GM13977 (cell line): ENCODE results near the gene TRA2A.
A peak's percentile ranks its signal among the peaks of the same experiment; 100 is the strongest.

ENCODE experiments used
- DNase-seq: peaks from one replicate; pipeline ENCODE4 v3.0.0; 2012; ENCODE audit warnings: low spot score
- in situ Hi-C: fragments of 300-500 bp; cut with MboI; formaldehyde crosslinking; loops from one replicate; pipeline ENCODE4 v1.12.0; 2022; ENCODE audit warnings: low sequenced_read_pairs, low pct_unique_long_range_greater_than_20kb, mixed read lengths, inconsistent platforms; ENCODE audit not compliant: unreplicated experiment
- TF ChIP-seq, protein P1 (sequence below): IDR thresholded peaks from 2 replicates; pipeline ENCODE4 v1.5.1; 2012; ENCODE audit warnings: mild to moderate bottlenecking, control low read depth; ENCODE audit not compliant: insufficient read depth; ENCODE audit errors: extremely low read depth, missing control alignments

Gene TRA2A

DNA sequence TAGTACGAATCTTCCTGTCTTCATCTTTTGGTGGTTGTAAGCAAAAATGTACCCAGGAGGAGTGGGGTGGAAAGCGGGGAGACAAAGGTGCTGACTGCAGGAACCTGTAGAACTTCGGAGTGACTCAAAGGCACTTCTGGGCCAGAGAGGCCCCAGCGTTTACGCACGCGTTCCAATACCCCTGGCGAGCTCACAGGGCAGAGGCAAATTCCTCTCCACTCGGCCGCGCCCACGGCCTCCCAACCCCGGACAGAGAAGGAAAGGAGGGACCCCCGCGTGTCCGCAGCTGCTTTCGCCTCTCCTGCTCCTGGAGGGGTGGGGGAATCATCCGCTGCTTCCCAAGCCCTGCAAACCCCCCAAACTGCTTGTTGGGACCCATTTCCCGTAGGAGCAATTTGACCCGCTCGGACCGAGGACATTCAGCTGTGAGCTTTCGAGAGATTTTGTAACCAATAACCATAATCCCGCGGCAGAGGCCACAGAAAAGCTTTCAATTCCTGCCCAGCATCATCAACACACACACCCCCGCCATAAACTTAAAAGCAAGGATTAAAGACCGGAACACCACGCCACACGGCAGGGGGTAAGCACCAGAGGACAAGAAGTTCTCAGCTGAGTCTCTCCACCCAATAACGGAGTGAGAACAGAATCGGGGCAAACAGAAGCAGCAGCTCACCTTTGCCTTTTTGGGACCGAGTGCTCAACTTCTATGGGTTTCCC, 63.8 kb downstream of the TRA2A start:
- TF ChIP-seq, protein P1, sequence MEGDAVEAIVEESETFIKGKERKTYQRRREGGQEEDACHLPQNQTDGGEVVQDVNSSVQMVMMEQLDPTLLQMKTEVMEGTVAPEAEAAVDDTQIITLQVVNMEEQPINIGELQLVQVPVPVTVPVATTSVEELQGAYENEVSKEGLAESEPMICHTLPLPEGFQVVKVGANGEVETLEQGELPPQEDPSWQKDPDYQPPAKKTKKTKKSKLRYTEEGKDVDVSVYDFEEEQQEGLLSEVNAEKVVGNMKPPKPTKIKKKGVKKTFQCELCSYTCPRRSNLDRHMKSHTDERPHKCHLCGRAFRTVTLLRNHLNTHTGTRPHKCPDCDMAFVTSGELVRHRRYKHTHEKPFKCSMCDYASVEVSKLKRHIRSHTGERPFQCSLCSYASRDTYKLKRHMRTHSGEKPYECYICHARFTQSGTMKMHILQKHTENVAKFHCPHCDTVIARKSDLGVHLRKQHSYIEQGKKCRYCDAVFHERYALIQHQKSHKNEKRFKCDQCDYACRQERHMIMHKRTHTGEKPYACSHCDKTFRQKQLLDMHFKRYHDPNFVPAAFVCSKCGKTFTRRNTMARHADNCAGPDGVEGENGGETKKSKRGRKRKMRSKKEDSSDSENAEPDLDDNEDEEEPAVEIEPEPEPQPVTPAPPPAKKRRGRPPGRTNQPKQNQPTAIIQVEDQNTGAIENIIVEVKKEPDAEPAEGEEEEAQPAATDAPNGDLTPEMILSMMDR, result no peak
- peak; percentile 67 for DNase-seq
- in situ Hi-C loops, result no loop called here

GRCh38 chr7:23467291-23467805, 64.4 kb downstream of the TRA2A start:
- in situ Hi-C loops, result no loop called here
- TF ChIP-seq, protein P1, result no peak
- no peak for DNase-seq

DNA sequence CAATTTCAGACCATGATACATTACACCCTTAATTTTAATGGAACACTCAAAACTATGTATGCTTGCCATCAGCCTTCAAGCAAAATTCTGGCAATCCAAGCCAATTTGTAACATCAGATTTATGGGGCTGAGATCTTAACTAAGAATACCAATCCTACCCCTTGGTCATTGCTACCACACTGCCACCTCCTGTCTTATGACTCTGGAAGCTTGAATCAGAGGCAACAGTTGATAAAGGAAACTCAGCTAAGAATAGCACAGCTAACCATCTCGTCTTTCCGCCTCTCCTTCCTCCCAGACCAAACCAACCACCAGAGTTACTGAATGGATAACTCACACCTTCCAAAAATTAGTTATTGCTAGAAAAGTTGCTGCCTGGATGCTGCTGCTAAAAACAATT, 68.9 kb downstream of the TRA2A start:
- in situ Hi-C loops, result no loop called here
- DNase-seq, result peak; percentile 33
- TF ChIP-seq, protein P1, result peak; percentile 42

DNA sequence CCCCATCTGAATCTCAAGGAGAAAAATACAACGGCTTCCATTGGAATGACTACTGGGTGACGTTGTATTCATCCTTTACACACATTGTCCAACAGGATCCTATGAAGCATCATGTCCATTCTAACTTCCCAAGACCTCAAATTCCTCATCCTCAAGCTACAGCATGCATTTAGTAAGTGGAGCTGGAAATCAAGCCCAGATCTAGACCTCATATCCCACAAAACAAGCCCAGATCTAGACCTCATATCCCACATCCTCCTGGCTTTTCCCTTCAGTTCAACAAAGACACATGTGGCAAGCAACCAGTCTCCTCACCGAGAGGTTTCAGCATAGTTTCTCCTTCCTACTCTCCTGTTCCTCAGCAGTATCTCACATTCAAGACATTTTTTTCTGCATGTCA, 73.7 kb downstream of the TRA2A start:
- in situ Hi-C loops, result no loop called here
- TF ChIP-seq, protein P1, result no peak
- DNase-seq, result no peak

DNA sequence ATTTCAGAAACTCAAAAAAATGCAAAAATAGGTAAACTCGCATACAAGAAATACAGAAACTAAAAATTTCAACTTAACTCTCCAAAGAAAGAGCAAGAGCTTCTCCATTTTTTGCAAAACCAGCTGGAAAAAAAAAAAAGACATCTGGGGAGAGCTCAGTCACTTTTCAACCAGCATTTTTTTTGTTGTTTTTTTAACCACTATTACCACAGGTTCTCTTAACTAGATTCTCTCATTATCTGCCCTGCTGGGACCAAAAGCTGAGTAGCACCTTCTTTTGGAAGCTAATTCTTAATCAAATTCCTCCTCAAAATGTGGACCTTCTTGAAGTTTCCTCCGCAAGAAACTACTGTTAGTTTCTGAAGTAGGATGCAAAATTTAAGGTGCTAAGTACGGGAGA, 75.7 kb downstream of the TRA2A start:
- in situ Hi-C loops, result no loop called here
- DNase-seq, result no peak
- TF ChIP-seq, protein P1, result no peak

DNA sequence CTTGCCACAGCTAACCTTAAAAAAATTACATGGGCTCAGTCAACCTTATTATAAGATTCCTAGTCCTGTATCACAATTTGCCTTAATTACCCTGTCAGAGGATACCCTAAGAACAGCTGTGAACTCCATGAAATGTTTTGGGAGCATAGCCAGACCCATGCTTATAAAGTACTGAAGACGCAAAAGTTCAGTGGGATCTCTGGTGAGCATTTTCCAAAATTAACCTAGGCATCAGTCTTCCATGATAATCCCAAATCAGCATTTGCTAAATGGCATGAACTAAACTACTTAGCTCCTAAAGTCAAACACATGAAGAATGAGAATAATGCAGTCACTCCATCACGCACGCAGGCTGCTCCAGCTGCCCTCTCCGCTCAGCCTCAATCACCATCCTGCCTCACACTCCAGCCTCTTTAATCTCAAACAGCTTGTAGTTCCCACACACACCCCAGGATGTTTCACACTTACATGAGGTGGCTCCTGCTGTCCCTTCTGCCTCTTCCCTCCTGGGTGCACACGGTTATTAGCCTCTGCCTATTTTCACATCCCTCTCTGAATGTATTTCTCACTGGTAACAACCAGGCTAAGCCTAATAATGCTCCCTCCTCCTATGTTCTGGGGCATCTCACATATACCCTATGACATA, 76.8 kb downstream of the TRA2A start:
- no peak for DNase-seq
- TF ChIP-seq, protein P1, result no peak
- in situ Hi-C loops, result no loop called here
